Medulla oblongata (tissue), 1 donor: ENCODE results near the gene CNNM3.
"Not testable (repeated sequence)": the region's sequence is repeated elsewhere in the genome, so short reads cannot be mapped to it uniquely, and the experiment has no call there.

Experiments used
- DNase-seq: peaks from one replicate; pipeline ENCODE4 v3.0.0-alpha.2; 2015; ENCODE audit errors: extremely low spot score

CNNM3 gene

DNA sequence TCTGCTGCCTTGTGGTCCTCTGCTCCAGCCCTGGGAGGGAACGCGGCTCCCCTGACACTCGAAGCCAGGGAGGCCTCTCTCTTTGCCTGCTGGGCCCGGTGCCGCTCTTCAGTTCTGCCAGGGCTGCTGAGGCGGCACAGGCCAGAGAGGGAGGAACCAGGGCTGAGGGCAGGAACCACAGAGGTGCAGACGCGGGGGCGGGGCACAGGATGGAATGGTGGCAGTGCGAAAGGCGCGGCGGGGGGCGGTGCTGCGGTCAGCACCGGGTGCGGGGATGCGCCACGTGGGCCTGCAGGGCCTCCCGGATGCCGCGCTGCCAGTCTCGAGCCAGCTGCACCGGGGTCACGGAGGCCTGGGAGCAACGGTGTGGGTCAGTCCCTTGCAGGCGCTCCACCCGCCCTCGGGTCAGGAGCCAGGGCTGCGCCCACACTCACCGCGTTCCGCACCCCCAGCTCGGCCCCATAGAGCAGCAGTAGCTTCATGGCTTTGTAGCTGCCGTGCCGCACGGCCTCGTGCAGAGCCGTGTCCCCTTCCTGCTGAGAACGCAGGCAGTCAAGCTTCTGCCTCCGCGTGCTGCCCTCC, 23.3 kb downstream of the CNNM3 start:
- DNase-seq: no peak

DNA sequence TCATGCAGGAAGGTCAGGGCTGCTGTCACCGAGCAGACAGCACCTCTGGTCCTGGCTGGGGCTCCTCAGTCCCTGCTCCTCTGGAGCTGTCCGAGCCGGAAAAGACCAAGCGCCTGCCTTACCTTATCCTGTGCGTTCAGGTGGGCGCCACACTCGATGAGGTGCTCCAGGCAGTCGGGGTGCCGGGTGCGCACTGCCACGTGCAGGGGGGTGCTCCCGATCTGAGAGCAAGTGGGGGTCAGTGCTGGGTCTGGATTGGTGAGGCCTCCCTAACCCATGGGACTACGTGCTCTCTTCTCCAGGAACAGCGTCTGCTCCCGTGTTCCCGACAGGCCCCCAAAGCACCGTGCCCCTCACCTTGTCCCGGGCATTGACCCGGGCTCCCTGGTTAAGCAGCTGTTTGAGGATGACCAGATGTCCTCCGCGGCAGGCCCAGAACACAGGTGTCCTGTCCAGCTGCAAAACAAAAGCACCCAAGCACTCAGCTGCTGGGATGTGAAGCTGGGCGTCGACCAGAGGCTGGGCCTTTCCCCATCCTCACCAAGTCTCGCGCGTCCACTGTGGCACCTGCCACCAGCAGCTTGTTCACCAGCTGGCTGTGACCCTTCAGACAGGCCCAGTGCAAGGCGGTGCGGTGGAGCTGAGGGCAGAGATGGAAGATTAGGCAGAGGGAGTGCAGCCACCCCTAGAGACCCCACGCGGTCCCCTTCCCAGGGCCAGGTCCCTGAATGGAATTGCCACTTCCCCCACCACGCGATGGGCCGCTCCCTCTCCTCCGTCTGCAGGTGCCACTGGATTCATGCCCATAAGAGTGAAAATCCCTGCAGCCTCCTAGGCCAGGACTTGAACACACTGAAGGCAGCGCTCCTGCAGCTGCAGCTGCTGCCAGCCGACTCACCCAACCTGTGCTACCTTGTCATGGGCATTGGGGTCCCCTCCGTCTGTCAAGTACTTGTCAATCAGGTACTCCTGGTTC, 24.1 kb downstream of the CNNM3 start:
- DNase-seq: no peak

DNA sequence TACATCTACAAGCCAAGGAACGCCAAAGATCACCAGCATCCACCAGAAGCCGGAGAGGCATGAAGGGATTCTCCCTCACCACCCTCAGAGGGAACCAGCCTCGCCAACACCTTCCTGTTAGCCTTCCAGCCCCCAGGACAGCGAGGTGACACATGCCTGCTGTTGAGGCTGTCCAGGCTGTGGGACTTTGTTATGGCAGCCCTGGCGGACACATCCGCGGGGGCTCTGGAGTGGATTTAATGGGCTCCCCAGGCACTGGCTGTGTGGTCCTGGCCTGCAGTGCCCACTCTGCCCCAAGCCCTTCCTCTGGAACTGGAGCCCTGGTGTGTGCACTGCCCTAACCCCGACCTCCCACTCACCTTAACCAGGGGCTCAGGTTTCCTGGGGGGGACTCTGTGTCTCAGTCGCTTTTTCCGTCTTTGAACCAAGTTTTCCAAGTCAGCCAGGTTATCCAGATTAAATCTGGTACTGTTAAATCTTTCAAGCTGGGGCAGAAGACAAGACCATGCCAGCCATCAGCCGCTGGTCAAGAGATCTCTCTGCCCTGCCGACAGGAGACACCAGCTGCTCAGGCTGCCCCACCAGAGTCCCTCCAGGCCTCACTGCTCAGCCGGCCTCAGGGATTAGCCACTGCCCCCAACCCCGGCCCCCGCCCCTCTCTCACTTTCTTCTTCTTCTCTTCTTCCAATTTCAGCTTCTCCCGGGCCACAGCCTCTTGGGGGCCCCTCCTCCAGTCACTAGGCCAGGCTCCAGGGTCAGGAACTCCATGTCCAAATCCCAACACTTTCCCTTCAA, 25.8 kb downstream of the CNNM3 start:
- no peak for DNase-seq

DNA sequence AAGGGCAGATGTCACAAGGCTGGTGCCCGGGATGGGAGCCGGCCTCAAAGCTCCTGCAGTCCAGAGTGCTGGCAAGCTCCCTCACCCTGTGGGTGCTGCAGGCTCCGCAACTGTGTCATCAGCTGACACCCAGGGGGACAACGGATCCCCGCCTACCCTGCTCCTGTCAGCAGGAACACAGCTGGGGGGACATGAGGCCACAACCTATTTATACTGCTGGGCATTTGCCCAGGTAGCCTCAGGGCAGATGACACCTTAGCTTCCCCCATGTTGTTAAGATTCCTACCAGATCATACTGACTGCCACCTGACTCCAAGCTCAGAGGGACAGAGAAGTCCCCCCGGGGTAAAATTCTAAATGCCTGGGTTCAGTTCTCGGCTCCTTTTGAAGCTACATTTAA, 26.5 kb downstream of the CNNM3 start:
- DNase-seq: no peak

DNA sequence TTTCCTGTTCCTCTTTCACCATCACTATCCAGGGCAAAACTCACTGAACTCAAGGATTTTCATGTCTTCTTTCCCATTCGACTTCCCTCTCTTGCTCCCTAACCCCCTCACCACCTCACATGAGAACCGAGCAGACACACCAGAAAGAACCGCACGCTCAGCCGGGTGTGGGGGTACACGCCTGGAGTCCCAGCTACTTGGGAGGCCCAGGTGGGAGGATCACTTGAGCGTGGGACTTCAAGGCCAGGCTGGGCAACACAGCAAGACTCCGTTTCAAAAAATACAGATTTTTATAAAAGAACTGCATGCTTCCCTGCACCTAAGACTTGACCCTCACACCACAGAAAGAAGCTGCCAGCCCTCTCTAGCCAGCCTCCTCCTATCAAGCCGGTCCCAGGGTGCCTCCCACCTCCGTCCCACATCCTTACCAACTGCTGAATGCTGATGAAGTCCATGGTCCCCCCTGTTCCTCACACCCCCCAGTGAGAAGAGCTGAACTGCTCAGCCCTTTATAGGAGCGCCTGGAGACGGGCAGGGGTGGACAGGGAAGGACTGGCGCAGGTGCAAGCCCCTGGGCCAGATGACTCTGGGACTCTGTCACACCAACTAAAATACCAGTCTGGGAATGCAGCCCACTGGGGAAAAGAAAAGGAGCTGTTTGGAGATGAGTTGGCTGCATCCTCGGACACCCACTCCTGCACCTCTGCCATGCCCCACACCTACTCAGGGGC, 27.6 kb downstream of the CNNM3 start, which contains the start of gene ANKRD23:
Gene ANKRD23 (minus strand): TSS at position 484 of the 731 bp plus-strand sequence. CDS start 29 bp downstream, at position 455.
- DNase-seq: no peak

DNA sequence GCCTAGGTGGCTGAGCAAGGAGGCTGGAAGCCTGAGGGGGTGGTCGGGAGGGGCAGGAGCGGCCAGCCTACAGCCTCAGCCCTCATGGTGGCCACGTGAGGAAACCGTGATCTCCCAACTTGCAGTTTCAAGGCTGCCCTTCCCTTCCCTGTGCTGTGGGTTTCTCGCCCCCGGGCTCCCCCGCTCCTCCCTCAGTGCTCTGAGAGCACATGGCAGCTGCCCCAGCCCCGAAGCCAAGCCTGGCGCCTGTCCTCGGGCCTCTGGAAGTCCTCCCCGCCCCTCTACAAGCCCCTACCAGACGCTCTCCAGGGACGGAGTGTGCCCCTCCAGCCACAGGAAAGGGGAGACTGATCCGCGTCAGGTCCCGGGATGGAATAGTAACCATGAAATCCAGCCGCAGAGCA, 28.3 kb downstream of the CNNM3 start:
- DNase-seq: no peak

DNA sequence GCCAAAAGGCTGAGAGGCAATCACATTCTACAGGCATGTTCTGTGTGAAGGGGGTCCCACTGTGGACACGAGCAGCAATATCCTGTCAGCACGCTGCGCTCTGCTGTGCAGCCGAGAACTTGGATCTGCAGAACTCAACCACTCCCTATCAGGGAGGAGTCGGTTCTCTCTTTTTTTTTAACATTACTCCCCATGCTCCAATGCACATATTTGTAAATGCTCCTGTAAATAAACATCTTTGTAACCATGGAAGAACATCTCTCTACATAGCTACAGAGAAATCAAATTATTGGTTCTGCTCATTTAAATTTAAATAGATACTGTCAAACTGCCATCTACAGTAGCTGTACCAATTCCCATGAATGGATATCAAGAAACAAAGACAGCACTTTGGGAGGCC, 30.8 kb downstream of the CNNM3 start:
- DNase-seq: no peak

DNA sequence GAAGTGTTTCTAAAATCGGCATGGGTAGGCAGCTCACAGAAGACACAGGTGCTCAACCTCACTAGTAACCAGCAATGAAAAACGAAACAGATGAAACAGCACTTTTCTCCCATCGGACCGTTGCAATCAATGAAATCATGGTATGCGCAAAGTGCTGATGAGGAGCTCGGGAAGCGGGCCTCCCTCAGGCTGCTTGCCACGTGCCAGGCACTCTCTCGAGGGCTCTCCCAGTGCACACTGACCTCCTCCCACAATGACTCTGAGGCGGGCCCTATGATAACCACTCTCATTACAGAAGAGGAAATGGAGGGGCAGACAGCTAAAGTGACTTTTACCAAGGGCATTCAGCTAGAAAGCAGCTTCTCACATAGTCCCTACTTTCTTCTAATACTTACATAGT, 31.5 kb downstream of the CNNM3 start:
- no peak for DNase-seq

DNA sequence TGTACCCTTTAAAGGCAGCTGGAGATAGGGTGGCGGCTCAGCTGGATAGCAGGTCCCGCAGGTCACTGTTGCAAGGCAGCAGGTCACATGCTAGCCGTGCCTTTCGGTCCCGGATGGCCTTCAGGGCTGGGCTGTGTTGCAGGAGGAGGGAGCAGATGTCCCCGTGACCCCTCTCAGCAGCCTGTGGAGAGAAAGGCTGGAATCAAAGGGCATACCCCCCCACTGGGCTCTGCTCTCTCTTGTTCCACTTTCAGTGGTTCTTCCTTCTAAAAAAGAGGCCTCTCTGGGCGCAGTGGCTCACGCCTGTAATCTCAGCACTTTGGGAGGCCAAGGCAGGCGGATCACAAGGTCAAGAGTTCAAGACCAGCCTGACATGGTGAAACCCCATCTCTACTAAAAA, 32.2 kb downstream of the CNNM3 start:
- no peak for DNase-seq

DNA sequence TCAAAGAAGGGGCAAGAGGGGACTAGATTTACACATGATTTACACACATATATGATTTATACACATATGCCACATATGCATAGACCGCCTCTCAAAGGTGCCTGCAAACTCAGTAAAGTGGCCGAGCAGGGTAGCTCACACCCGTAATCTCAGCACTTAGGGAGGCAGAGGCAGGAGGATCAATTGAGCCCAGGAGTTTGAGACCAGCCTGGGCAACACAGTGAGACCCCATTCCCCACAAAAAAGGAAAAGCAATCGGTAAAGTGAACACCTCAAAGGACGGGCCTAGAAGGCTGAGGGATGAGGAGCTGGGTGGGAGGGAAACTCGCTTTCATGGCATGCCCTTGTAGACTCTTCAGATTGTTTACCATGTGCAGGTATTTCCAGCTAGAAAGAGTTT, 36.6 kb downstream of the CNNM3 start:
- no peak for DNase-seq

DNA sequence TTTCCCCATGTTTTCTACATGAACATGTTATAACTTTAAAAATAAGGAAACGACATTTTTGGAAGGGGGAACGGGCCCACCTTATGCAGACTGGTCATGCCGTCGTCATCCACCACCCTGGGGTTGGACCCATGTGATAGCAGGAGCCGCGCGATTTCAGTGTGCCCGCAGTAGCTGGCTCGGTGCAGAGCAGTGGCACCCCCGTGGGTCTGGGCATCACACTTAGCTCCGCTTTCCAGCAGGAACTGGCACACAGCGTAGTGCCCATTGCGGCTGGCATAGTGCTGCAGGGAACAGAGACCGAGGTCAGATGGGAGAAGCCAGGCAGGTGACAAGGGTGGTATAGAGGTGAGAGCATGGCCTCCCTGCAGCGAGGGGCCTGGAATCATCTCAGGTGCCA, 37.3 kb downstream of the CNNM3 start:
- no peak for DNase-seq

DNA sequence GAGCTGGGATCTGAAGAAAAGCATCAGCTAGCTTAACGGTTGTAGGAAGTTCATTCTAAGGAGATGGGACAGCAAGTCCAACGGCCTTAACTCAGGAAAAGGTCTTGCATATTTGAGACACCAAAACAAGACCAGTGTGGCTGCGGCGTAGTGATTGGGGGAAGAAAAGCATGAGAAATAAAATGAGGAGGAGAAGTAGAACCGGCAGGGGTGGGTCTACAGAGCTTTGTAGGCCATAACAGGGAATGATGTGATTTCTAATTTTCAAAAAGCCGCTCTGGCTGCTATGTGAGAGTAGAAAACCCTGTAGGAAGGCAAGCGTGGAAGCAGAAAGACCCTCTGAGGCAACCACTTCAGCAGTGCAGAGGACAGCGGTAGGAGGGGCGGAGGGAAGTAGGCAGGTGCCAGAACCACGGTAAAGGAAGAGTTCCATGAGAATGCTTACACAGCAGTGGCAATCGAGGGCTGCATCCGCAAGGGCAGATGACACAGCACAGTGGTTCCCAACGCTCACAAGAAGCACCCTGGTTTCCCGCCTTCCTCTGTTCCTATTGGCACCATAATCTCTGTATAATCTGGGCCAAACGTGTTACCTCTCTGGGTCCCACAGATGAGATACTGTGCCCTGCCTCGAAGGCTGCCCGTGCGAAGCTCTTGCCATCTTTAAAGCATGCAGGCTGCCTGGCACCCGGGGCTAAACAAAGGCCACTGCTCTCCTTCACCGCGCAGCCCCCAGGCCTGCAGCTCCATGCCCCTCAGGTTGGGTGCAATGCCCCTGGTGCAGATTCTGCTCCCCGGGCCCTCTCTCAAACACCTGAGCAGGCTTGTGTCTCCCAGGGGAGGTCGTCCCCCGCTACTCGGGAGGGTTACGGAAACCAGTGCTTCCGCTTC, 41.0 kb downstream of the CNNM3 start:
- peak; percentile 47 for DNase-seq

DNA sequence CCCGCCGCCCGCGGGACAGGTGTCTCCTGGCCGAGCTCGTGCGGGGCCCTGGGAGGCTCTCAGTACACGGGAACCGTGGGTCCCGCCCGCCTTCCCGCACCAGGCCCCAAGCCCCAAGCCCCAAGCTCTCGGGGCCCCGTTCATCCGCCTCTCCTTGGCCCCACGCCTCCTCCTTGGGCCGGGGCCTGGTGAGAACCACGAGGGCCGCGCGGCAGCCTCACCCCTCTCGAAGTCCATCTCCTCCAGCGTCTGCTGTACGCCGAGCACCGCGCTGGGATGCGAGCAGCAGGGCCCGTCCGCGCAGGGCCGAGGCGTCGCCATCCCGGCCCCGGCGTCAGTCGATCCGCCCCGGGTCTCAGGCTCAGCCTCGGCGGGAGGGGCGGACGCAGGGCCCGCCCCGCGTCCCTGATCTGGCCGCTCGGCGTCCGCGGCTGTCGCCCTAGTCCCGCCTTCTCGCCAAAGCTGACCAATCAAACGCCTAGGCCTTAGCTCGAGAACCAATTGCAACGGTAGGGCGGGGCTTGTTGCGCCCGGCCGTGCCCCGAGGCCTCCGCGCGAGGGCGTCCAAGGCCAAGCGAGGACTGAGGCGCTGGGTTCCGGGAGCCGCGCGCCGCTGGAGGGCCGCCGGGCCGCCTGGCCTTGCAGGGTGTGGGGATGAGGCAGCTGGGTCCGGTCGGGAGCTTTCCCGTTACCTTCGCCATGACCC, 41.8 kb downstream of the CNNM3 start, which contains the start of gene ANKRD39:
Gene ANKRD39 (minus strand): TSS at position 350 of the 706 bp plus-strand sequence. CDS start 29 bp downstream, at position 321.
- DNase-seq: peak; percentile 99

DNA sequence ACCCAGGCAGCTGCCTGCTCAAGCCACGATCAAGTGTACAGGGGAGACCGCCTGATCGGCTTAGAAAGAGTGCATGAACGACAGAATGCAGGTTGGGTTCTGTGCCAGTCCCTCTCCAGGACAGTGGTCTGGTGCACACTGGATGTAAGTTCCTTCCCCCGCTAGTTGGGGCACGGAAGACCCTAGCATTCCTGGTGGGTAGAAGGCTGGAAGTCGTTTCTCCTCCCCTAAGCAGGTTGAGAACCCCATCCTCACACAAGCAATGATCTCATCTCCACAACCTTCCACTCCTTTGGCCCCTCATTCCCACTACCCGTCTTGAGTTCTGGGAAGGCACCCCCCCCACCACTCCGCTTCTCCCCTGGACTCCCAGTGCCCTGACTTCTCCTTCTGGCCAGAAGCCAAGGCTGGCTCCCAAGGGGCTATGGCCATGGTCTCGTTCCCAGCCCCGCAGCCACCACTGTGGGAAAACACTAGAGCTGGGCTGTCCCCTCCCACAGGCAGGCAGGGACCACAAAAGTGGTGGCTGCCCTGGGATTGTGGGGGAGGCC, 43.1 kb downstream of the CNNM3 start:
- DNase-seq: peak; percentile 62

DNA sequence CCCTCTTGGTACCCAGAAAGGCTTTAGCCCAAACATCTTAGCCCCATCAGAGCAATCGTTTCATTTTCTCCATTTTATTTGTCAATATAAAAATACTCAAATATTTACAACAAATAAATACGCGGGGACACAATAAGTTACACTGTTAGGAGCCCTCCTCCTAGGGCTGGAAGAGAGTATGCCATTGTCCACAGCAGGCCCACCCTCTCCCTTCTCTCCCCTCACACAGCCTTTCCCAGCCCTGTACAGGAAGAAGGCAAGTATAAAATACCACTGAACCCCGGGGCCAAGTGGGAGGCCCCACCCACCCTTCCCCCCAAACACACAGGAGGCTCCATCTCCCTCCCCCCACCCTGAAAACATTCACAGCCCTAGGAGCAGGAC, 43.6 kb downstream of the CNNM3 start:
- DNase-seq: no peak

DNA sequence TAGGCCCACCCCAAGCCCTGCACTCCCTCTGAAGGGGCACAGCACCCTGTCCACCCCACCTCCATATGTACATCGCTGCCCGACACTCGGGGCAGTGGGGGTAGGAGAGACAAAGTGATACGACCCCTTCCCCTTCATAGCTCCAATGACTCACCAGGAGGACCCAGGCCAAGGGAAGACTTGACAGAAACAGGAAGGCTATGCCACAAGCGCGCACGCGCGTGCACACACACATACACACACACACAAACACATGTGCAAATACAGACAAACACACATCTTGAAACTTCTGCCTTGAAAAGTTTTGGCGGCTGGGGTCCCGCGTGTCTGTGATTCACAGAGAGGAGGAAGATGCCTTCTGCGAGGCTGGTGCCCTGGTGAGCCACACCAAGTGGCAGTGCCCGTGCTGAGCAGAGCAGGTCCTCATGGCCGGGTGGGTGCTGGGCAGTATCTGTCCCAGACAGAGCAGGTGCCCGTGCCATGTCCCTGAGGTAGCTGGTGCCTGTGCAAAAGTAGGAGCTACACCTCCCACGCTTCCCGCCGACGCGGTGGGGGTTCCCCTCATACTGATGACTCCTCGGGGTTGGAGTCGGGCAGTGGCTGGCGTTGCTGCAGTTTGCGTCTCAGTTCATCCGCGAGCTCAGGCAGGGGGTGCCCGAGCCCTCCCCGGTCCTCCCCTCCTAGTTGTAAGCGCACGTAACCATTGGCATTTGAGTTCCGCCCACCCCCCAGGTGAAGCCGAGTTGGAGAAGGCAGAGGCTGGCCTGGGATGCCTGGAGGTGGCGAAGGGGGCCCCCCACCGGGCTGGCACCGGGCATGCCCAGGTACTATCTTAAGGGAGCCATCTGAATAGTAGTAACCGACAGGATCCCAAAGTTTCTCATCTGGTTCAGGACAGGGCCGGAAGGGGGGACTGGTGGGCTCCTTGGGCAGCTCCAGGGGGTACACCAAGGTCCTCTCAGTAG, 44.3 kb downstream of the CNNM3 start:
- peak; percentile 43 for DNase-seq

DNA sequence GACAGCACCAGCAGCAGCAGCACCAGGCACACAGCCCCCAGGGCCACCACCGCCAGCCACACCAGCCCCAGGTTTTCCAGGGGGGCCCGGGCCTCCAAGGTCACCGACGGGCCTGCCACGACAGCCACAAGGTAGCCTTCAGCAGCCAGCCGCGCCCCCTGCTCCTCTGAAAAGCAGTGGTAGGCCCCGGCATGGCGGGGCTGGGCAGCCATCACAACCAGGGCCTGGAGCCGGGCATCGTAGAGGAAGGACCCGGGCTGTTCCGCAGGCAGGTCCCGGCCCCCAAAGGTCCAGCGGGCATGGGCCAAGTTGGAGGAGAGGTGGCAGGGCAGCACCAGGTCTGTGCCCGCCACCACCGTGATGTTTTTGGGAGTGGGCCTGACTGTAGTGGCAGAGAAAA, 45.0 kb downstream of the CNNM3 start:
- no peak for DNase-seq

DNA sequence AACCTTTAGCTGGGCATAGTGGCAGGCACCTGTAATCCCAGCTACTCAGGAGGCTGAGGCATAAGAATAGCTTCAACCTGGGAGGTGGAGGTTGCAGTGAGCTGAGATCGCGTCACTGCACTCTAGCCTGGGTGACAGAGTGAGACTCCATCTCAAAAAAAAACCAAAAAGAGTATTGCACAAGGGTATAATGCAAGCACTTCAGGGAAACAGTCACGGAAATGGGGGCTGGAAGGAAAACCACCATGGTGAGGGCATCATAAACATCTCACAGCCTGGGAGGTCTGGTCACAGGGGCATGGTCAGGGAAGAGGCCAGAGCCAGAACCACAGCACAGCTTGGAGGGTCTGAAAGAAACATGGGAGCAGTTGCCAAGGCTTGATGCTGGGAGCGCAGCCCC, 47.0 kb downstream of the CNNM3 start:
- DNase-seq: not testable (repeated sequence)
